ENCODE data around the gene CXCL17.
A peak's percentile ranks its signal among the peaks of the same experiment; 100 is the strongest.

CXCL17 gene

DNA sequence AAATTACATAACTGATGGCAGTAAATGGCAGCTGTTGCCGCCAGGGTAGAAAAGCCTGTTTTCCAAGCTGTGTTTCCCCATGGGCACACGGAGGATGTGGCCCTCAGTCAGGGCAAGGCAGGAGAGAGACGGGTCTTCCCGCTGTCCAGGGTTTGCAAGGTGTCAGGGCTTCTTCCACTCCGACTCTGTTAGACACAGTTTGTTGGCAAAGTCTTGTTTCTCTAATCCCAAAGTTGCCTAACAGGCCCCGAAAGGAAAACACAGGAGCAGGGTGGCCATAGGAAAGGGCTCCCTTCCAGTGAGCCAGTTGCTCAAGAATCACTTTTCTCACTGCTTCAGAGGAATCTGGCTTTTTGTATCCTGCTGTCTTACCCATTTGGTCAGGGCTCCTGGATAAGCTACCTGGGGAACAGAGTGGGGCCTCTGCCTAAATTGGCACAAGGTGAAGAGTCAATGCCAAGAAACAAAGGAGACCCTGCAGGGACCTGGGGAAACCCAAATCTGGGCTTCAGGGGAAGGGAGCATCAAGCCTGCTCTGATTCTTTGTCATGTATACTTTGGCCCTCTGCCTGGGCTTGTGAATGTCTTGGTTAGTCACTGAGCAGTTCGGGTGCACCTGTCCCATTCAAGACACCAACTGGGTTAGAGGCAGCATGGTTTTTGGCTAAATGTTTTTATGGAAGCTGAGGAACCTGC lies 29.0 kb upstream of the CXCL17 start:
- TF ChIP-seq, protein P1, sequence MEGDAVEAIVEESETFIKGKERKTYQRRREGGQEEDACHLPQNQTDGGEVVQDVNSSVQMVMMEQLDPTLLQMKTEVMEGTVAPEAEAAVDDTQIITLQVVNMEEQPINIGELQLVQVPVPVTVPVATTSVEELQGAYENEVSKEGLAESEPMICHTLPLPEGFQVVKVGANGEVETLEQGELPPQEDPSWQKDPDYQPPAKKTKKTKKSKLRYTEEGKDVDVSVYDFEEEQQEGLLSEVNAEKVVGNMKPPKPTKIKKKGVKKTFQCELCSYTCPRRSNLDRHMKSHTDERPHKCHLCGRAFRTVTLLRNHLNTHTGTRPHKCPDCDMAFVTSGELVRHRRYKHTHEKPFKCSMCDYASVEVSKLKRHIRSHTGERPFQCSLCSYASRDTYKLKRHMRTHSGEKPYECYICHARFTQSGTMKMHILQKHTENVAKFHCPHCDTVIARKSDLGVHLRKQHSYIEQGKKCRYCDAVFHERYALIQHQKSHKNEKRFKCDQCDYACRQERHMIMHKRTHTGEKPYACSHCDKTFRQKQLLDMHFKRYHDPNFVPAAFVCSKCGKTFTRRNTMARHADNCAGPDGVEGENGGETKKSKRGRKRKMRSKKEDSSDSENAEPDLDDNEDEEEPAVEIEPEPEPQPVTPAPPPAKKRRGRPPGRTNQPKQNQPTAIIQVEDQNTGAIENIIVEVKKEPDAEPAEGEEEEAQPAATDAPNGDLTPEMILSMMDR (IDR thresholded peaks at IDR 0.05; ENCODE audit: extremely low read depth, missing control alignments), result no peak

DNA sequence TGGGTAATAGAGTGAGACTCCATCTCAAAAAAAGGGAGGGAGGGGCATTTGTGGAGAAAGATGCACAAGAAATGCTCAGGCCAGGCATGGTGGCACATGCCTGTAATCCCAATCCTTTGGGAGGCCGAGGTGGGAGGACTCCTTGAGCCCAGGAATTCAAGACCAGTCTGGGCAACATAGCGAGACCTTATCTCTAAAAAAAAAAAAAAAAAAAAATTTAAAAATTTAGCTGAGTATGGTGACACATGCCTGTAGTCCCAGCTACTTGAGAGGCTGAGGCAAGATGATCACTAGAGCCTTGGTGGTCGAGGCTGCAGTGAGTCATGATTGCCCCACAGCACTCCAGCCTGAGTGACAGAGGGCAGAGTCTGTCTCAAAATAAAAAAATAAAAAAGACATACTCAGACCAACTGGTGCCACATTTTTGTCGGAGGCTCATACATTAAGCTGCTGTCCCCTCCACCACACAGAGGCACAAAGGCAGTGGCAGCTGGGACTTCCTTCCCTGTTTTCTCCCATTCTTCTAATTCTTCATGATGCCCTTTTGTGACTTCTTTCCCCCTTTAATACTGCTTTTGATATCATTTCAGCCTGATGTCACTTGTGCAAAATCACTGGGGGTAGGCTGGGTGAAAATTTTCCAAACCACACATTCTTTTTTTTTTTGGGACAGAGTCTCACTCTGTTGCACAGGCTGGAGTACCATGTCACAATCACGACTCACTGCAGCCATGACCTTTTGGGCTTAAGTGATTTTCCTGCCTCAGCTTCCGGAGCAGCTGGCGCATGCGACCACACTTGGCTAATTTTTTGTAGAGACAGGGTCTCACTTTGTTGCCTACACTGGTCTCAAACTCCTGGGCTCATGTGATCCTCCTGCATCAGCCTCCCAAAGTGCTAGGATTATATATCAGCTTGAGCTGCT lies 26.8 kb upstream of the CXCL17 start:
- TF ChIP-seq, protein P1 (IDR thresholded peaks at IDR 0.05; ENCODE audit: extremely low read depth, missing control alignments), result no peak
- no peak for DNase-seq (ENCODE audit: low spot score)

More for the DNA sequence above, 29.0 kb upstream of the CXCL17 start:
- no peak for DNase-seq (ENCODE audit: low spot score)

DNA sequence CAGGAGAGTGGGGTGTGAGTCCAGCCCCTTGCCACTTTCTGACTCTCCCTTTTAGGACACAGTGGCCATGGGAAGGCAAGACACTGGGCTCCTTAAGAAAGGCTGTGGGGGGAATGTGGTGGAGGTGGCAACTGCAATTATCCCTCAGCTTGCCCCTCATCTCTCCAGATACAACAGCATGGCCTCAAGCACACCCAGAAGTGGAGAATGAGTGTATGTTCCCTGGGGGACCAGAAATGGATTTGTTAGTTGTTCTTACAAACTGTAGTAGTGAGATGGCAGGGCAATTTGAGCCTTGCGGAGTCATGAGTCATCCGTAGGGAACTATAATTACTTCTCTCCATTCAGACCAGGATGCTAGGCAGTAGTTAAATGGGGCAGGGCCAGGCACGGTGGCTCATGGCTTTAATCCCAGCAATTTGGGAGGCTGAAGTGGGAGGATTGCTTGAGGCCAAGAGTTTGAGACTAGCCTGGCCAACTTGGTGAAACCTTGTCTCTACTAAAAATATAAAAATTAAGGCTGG lies 25.6 kb upstream of the CXCL17 start:
- TF ChIP-seq, protein P1 (IDR thresholded peaks at IDR 0.05; ENCODE audit: extremely low read depth, missing control alignments), result no peak

DNA sequence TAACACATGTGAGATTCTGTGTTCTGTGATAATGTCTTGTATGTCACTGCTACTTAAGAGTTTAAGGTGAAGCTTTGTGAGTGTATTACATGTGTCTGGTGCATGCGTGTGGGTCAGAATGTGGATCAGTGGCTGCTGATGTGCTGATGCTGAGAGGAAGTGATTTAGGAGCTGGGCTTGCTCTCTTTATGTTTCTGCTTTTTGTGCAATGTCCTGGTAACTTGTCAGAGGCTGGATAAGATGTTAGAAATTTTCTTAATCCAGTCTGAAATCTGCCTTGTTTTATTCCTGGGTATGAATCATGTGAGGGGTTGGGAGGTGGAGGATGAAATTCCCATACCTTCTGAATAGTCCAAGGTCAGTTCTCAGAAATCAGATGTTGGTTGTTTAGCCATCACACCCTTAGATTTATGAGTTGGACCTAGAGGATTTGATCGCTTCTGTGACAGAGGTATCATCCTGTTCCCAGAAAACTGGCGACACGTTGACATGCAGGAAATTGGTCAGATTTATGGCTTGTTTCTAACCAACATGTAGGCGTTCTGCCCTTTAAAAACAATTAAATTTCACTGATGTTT lies 24.5 kb upstream of the CXCL17 start:
- TF ChIP-seq, protein P1 (IDR thresholded peaks at IDR 0.05; ENCODE audit: extremely low read depth, missing control alignments), result no peak
- no peak for DNase-seq (ENCODE audit: low spot score)

More for the DNA sequence above, 25.6 kb upstream of the CXCL17 start:
- DNase-seq (ENCODE audit: low spot score), result no peak

DNA sequence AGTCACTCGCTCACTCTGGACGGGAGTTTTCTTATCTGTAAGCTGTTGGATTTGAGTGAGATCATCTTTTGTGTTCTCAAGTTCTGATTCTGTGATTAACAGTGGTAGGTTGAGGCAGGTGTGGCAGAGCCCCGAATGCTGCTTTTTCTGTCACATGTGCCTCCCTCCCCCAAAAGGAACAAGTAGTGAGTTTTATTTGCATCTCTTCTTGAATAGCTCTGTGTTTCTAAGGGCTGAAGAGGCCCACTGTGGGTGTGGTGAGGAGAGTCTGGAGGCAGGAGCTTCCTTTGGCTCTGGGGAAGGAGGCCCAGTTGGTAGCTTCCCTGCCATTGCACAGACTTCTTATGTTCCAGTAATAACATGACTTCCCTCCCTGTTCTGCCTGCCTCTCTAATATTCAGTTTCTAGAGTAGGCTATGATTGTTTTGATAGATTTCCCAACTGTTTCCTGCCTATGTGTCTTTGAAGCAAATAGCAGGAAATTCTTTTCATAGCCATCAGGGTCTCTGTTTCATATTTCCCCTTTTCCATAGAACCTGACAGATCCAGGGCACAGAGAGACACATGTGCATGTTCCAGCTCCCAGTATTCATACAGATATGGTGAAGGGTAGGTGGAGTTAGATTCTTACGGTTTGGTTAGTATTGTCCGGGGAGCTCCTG lies 23.9 kb upstream of the CXCL17 start:
- TF ChIP-seq, protein P1 (IDR thresholded peaks at IDR 0.05; ENCODE audit: extremely low read depth, missing control alignments), result no peak
- DNase-seq (ENCODE audit: low spot score), result peak; percentile 10

DNA sequence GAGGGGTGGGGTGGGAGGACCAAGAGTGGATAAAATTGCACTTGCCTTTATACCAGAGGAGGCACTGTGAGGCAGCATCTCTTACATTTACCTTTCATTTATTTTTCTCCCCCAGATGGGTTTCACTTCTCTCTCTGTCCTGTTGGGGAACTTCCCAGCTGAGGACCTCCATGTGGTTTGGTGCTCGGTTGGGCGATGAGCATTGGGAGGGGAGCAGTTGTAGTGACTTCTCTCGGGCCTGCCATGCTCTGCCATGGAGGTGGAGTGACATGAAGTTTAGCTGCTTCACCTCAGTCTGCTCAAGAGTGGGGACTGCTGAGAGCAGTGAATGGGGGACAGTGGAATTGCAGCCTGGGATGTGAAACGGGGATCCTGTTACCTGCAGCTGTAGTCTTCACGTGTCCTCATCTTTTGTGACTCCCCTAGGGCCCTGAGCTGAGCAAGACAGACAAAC lies 23.1 kb upstream of the CXCL17 start:
- TF ChIP-seq, protein P1 (IDR thresholded peaks at IDR 0.05; ENCODE audit: extremely low read depth, missing control alignments), result no peak
- DNase-seq (ENCODE audit: low spot score), result peak; percentile 74

Data from GM20000 (cell line).